SK-N-SH treated with all-trans-retinoic acid at 6 μM for 48 hours (cell line): Measurements from ENCODE around the gene MS4A18.

ENCODE experiments used
- ATAC-seq: fragments of 200-7000 bp; cut with Tn5 transposase; 3 replicates; pipeline ENCODE4 v1.9.1; 2020; ENCODE audit warnings: mild to moderate bottlenecking, moderate library complexity
- ARNTL ChIP-seq: fragments of 450-650 bp; formaldehyde crosslinking; IDR thresholded peaks from 2 replicates; pipeline ENCODE4 v1.5.0; 2020; ENCODE audit warnings: low read depth, mild to moderate bottlenecking, moderate library complexity, borderline replicate concordance
- CREB5 ChIP-seq: fragments of 250-450 bp; sonication (Bioruptor Pico); IDR thresholded peaks from 2 replicates; pipeline ENCODE4 v1.5.1; 2020; ENCODE audit warnings: low read depth, mild to moderate bottlenecking, moderate library complexity
- CSDC2 ChIP-seq: fragments of 250-450 bp; sonication (Bioruptor Pico); IDR thresholded peaks from 2 replicates; pipeline ENCODE4 v1.5.0; 2020; ENCODE audit warnings: mild to moderate bottlenecking, moderate library complexity
- CSRNP3 ChIP-seq: fragments of 250-450 bp; sonication (Bioruptor Pico); IDR thresholded peaks from 2 replicates; pipeline ENCODE4 v1.5.1; 2021; ENCODE audit warnings: mild to moderate bottlenecking, moderate library complexity
- ESRRG ChIP-seq: fragments of 250-450 bp; sonication (Bioruptor Pico); IDR thresholded peaks from 2 replicates; pipeline ENCODE4 v1.6.1; 2021; ENCODE audit warnings: mild to moderate bottlenecking
- GLIS3 ChIP-seq: fragments of 250-450 bp; sonication (Bioruptor Pico); IDR thresholded peaks from 2 replicates; pipeline ENCODE4 v1.5.0; 2020; ENCODE audit warnings: mild to moderate bottlenecking, moderate library complexity
- ISL1 ChIP-seq: fragments of 250-450 bp; sonication (Bioruptor Pico); IDR thresholded peaks from 2 replicates; pipeline ENCODE4 v2.1.2; 2022; ENCODE audit warnings: mild to moderate bottlenecking, moderate library complexity
- OSR1 ChIP-seq: fragments of 250-450 bp; sonication (Bioruptor Pico); IDR thresholded peaks from 2 replicates; pipeline ENCODE4 v1.8.0; 2022; ENCODE audit warnings: moderate library complexity, mild to moderate bottlenecking, inconsistent platforms
- PPARA ChIP-seq: fragments of 250-450 bp; sonication (Bioruptor Pico); IDR thresholded peaks from 2 replicates; pipeline ENCODE4 v1.5.0; 2020; ENCODE audit warnings: mild to moderate bottlenecking, borderline replicate concordance
- RARB ChIP-seq: fragments of 250-450 bp; sonication (Bioruptor Pico); IDR thresholded peaks from 2 replicates; pipeline ENCODE4 v1.8.0; 2021; ENCODE audit warnings: mild to moderate bottlenecking, moderate library complexity
- SNAI2 ChIP-seq: fragments of 250-450 bp; sonication (Bioruptor Pico); IDR thresholded peaks from 2 replicates; pipeline ENCODE4 v1.5.0; 2020; ENCODE audit warnings: mild to moderate bottlenecking, moderate library complexity
- TCF4 ChIP-seq: fragments of 250-450 bp; sonication (Bioruptor Pico); IDR thresholded peaks from 2 replicates; pipeline ENCODE4 v1.8.0; 2021; ENCODE audit warnings: mild to moderate bottlenecking, moderate library complexity, borderline replicate concordance
- ZC3H10 ChIP-seq: fragments of 250-450 bp; sonication (Bioruptor Pico); IDR thresholded peaks from 2 replicates; pipeline ENCODE4 v1.5.1; 2021; ENCODE audit warnings: mild to moderate bottlenecking, moderate library complexity
- ZFP30 ChIP-seq: fragments of 450-650 bp; formaldehyde crosslinking; IDR thresholded peaks from 2 replicates; pipeline ENCODE4 v1.5.0; 2022; ENCODE audit warnings: mild to moderate bottlenecking, moderate library complexity
- ZNF565 ChIP-seq: fragments of 450-650 bp; formaldehyde crosslinking; conservative IDR thresholded peaks from 2 replicates; pipeline ENCODE4 v1.5.0; 2020; ENCODE audit warnings: low read depth, mild to moderate bottlenecking, moderate library complexity
- ZNF70 ChIP-seq: fragments of 450-650 bp; formaldehyde crosslinking; IDR thresholded peaks from 2 replicates; pipeline ENCODE4 v1.5.0; 2020; ENCODE audit warnings: mild to moderate bottlenecking, moderate library complexity
- TF ChIP-seq, protein P1 (sequence below): fragments of 250-450 bp; sonication (Bioruptor Pico); IDR thresholded peaks from 2 replicates; pipeline ENCODE4 v1.8.0; 2020; ENCODE audit warnings: mild to moderate bottlenecking, moderate library complexity, borderline replicate concordance
- TF ChIP-seq, protein P2 (sequence below): fragments of 250-450 bp; sonication (Bioruptor Pico); IDR thresholded peaks from 2 replicates; pipeline ENCODE4 v1.8.0; 2021; ENCODE audit warnings: low read depth, mild to moderate bottlenecking, moderate library complexity, borderline replicate concordance

The MS4A18 gene

DNA sequence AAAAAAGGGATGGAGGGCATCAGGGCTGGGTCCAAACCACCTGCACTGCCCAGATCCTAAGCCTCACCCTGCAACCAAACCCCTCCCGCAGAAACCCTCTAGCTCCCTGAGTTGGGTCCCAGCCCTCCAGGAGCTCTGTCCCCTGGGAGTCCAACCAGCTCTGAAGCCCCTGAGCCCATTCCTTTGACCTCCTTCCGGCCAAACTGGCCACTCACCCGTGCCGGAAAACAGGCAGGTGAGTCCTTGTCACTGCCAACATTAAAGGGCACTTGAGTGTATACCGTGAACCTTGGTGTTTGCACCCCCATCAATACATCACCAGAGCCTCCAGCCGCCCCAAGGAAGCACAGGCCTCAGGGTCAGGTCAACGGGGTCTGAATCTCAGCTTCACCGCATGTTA lies 43.7 kb downstream of the MS4A18 start (continued):
- TF ChIP-seq, protein P1, sequence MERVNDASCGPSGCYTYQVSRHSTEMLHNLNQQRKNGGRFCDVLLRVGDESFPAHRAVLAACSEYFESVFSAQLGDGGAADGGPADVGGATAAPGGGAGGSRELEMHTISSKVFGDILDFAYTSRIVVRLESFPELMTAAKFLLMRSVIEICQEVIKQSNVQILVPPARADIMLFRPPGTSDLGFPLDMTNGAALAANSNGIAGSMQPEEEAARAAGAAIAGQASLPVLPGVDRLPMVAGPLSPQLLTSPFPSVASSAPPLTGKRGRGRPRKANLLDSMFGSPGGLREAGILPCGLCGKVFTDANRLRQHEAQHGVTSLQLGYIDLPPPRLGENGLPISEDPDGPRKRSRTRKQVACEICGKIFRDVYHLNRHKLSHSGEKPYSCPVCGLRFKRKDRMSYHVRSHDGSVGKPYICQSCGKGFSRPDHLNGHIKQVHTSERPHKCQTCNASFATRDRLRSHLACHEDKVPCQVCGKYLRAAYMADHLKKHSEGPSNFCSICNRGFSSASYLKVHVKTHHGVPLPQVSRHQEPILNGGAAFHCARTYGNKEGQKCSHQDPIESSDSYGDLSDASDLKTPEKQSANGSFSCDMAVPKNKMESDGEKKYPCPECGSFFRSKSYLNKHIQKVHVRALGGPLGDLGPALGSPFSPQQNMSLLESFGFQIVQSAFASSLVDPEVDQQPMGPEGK (CRISPR knock-in tag) = no peak
- TF ChIP-seq TCF4 (CRISPR knock-in tag) = no peak

DNA sequence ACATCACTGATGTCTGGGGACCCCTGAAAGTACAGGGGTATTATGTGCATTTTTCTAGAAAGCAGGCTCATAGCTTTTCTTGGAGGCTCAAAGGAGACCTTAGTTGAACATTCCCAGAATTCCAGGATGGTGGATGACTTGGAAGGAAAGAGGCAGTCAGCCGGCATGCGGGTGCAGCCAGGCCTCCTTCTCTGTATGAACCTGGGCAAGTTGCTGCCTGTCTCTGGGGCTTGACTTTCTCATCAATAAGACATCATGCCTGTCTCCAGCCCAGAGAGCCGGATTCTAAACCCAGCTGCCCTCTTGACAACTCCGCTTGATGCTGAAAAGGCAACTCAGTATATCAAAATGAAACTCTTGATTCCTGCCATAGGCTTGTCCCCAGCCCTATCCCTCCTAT lies 44.8 kb downstream of the MS4A18 start:
- no peak for TF ChIP-seq ISL1 (CRISPR knock-in tag)
- no peak for TF ChIP-seq CSRNP3
- TF ChIP-seq ESRRG (CRISPR knock-in tag) = no peak
- no peak for TF ChIP-seq CREB5
- TF ChIP-seq ZNF70 (CRISPR knock-in tag) = no peak
- TF ChIP-seq GLIS3 (CRISPR knock-in tag) = no peak
- TF ChIP-seq ZFP30 (CRISPR knock-in tag) = no peak
- no peak for TF ChIP-seq CSDC2
- ATAC-seq = no peak

DNA sequence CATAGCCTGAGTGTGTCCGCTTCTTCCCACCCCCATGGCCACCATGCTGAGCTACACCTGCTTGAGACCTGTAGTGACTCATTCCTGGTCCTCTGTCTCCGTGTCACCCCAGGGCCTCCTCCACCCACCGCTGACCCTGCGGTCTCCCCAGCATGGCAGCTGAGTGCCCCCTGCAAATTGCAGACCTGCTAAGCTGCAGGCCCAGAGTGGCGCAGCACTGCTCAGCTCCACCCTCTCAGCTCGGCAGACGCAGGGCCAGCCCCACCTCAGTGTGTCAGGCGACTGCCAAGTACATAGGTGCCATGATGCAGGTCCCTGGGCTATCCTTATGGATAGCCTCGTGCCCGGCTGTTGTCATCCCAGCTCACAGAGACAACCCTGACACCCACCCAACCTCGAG lies 45.3 kb downstream of the MS4A18 start:
- no peak for ATAC-seq
- no peak for TF ChIP-seq SNAI2
- no peak for TF ChIP-seq PPARA
- TF ChIP-seq TCF4 (CRISPR knock-in tag) = no peak

DNA sequence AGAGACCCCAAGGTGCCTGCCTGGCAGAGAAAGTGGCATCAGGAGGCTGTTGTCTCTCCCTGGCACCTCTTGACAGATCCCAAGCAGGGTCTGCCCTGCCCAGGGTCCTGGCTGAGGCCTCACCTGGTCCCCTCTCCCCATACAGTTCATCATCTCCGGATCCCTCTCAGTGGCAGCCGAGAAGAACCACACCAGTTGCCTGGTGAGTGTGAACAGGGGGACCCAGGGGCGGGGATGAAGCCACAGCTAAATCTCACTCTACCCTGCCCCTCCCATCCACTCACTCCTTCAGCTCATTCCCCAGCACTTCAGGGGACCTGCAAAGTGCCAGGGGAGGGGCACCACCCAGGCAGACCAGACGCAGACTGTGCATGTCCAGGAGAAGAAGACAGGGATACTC lies 46.6 kb downstream of the MS4A18 start:
- no peak for ATAC-seq
- TF ChIP-seq ESRRG (CRISPR knock-in tag) (no peak), RARB (CRISPR knock-in tag) (no peak), ZNF565 (CRISPR knock-in tag) (no peak), TCF4 (CRISPR knock-in tag) (no peak), OSR1 (no peak), CSDC2 (no peak), ZC3H10 (CRISPR knock-in tag) (no peak), CREB5 (no peak), ARNTL (CRISPR knock-in tag) (no peak), PPARA (no peak), GLIS3 (CRISPR knock-in tag) (no peak)
- TF ChIP-seq, protein P1 (CRISPR knock-in tag) = no peak
- TF ChIP-seq, protein P2, sequence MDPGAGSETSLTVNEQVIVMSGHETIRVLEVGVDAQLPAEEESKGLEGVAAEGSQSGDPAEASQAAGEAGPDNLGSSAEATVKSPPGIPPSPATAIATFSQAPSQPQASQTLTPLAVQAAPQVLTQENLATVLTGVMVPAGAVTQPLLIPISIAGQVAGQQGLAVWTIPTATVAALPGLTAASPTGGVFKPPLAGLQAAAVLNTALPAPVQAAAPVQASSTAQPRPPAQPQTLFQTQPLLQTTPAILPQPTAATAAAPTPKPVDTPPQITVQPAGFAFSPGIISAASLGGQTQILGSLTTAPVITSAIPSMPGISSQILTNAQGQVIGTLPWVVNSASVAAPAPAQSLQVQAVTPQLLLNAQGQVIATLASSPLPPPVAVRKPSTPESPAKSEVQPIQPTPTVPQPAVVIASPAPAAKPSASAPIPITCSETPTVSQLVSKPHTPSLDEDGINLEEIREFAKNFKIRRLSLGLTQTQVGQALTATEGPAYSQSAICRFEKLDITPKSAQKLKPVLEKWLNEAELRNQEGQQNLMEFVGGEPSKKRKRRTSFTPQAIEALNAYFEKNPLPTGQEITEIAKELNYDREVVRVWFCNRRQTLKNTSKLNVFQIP = no peak
- TF ChIP-seq, all 23 proteins: peak for 0
